ENCODE results near the gene LRRC46.

GRCh38 chr17:47831003-47831933, at the start of gene LRRC46, which contains the start of gene MRPL10:
- TF ChIP-seq CTCF (conservative IDR thresholded peaks at IDR 0.05 in 1 of 2, IDR thresholded peaks at IDR 0.05 in 1 of 2; ENCODE audit: extremely low read depth in 1 of 2, insufficient read depth in 1 of 2, low read depth in 1 of 2, low read length in 2 of 2) (peak; percentile 51 to 53), EZH2 (IDR thresholded peaks at IDR 0.05; ENCODE audit: borderline replicate concordance, low read length) (no peak)

Data from mammary epithelial cell (primary cell).